K562 (cell line): ENCODE results near the gene PROK1. TPM values are rescaled to one million over a fixed set of nuclear protein-coding genes. Genes with fewer than 3 reads are reported as not detected.

Source experiments
- BHLHE40 ChIP-seq: IDR thresholded peaks from 2 replicates; pipeline ENCODE4 v1.6.1; 2011; ENCODE audit warnings: low read length, improper control_type of control experiment
- MAZ ChIP-seq, 2 experiments: fragments of 450-650 bp in 1 of 2; sonication (generic) in 1 of 2; formaldehyde crosslinking; IDR thresholded peaks in 1 of 2; conservative IDR thresholded peaks in 1 of 2; 2 replicates each; pipeline versions ENCODE4 v1.4.0 to v1.5.0; 2020; ENCODE audit warnings: mild to moderate bottlenecking in 1 of 2, missing genetic modification reagents in 1 of 2
- NR2C1 ChIP-seq, 2 experiments: fragments of 450-650 bp; IDR thresholded peaks; 2 replicates each; pipeline ENCODE4 v1.6.1; 2017; ENCODE audit warnings: mild to moderate bottlenecking in 2 of 2, antibody characterized with exemption in 1 of 2, inconsistent platforms in 1 of 2, missing compliant biosample characterization in 1 of 2, missing genetic modification characterization in 1 of 2
- polyA plus RNA-seq, 8 experiments: library from polyadenylated mRNA; depleted of rRNA in 4 of 8; stranded (reverse) in 5 of 8; unstranded in 3 of 8; fragments of >200 nt; fragmentation: Nextera tagmentation in 2 of 8; fragmentation: Illumina TruSeq in 1 of 8; extraction: Ambion mirVana in 2 of 8; extraction: Trizol in 1 of 8; gene quantifications; 2 replicates each; pipeline versions ENCODE4 v1.2.1 to v1.2.3, GENCODE V29; 2011 to 2014; ENCODE audit warnings: inconsistent platforms in 1 of 8, missing spikeins in 1 of 8
- total RNA-seq, 7 experiments: library from RNA; depleted of rRNA in 6 of 7; stranded (reverse); fragments of >200 nt in 6 of 7; fragmentation: Illumina TruSeq in 2 of 7; extraction: Trizol in 2 of 7; gene quantifications; 2 replicates each; pipeline versions ENCODE4 v1.2.1 to v1.2.3, GENCODE V29; 2011 to 2021; ENCODE audit warnings: low replicate concordance in 1 of 7
- TF ChIP-seq, protein P1 (sequence below), 2 experiments: fragments of 450-650 bp; formaldehyde crosslinking in 1 of 2; IDR thresholded peaks; 2 replicates each; pipeline versions ENCODE4 v1.4.0 to v1.6.1; 2014 to 2020; ENCODE audit warnings: mild to moderate bottlenecking in 2 of 2, borderline replicate concordance in 1 of 2, low read depth in 1 of 2

PROK1 gene
- total and polyA plus RNA-seq, 9 of the 15 experiments (the other 6 are each of a cell fraction or from before 2014, with no cell fraction given): 0.15 TPM; not detected in 8

GRCh38 chr1:110412576-110412975 lies 38.4 kb upstream of the PROK1 start (continued):
- TF ChIP-seq, protein P1, sequence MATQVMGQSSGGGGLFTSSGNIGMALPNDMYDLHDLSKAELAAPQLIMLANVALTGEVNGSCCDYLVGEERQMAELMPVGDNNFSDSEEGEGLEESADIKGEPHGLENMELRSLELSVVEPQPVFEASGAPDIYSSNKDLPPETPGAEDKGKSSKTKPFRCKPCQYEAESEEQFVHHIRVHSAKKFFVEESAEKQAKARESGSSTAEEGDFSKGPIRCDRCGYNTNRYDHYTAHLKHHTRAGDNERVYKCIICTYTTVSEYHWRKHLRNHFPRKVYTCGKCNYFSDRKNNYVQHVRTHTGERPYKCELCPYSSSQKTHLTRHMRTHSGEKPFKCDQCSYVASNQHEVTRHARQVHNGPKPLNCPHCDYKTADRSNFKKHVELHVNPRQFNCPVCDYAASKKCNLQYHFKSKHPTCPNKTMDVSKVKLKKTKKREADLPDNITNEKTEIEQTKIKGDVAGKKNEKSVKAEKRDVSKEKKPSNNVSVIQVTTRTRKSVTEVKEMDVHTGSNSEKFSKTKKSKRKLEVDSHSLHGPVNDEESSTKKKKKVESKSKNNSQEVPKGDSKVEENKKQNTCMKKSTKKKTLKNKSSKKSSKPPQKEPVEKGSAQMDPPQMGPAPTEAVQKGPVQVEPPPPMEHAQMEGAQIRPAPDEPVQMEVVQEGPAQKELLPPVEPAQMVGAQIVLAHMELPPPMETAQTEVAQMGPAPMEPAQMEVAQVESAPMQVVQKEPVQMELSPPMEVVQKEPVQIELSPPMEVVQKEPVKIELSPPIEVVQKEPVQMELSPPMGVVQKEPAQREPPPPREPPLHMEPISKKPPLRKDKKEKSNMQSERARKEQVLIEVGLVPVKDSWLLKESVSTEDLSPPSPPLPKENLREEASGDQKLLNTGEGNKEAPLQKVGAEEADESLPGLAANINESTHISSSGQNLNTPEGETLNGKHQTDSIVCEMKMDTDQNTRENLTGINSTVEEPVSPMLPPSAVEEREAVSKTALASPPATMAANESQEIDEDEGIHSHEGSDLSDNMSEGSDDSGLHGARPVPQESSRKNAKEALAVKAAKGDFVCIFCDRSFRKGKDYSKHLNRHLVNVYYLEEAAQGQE (IDR thresholded peaks at IDR 0.05; ENCODE audit: borderline replicate concordance): peak; percentile 95
- TF ChIP-seq, protein P1 (CRISPR knock-in tag; IDR thresholded peaks at IDR 0.05; ENCODE audit: low read depth): no peak
- TF ChIP-seq BHLHE40: peak; percentile 90
- TF ChIP-seq NR2C1 (IDR thresholded peaks at IDR 0.05): no peak
- 0 out of 2 replicates have a peak, but pooled peaks have one; percentile 21 for TF ChIP-seq NR2C1 (tag; IDR thresholded peaks at IDR 0.05)
- peak in 1 of 2 experiments; percentile 53; a peak in 1 of 4 replicates for TF ChIP-seq MAZ (CRISPR knock-in tag; conservative IDR thresholded peaks at IDR 0.05 in 1 of 2, IDR thresholded peaks at IDR 0.05 in 1 of 2)
